Neuronal stem cell (in vitro differentiated cells): ENCODE data around the gene ANGPT4.
"Not testable (repeated sequence)": the region's sequence is repeated elsewhere in the genome, so short reads cannot be mapped to it uniquely, and the experiment has no call there.

ENCODE experiments used
- DNase-seq: peaks from one replicate; pipeline ENCODE4 v3.0.0-alpha.2; 2013; ENCODE audit warnings: low spot score
- H2AFZ ChIP-seq: one replicate; pipeline ENCODE4 v1.6.1; 2013; ENCODE audit warnings: mild to moderate bottlenecking, low read length, inconsistent platforms
- H2AK5ac ChIP-seq: 2 replicates; pipeline ENCODE4 v1.6.1; 2013; ENCODE audit warnings: low read depth, mild to moderate bottlenecking, inconsistent platforms, low read length, moderate library complexity, mixed read lengths
- H2BK120ac ChIP-seq: 2 replicates; pipeline ENCODE4 v1.6.1; 2013; ENCODE audit warnings: low read depth, mild to moderate bottlenecking, inconsistent platforms, low read length, moderate library complexity, mixed read lengths
- H2BK12ac ChIP-seq: one replicate; pipeline ENCODE4 v1.6.1; 2013; ENCODE audit warnings: low read length, inconsistent platforms
- H2BK15ac ChIP-seq: 2 replicates; pipeline ENCODE4 v1.6.1; 2013; ENCODE audit warnings: mild to moderate bottlenecking, low read length, inconsistent platforms, mixed read lengths
- H2BK5ac ChIP-seq: one replicate; pipeline ENCODE4 v1.6.1; 2013; ENCODE audit warnings: inconsistent platforms, mild to moderate bottlenecking, low read length, moderate library complexity
- H3K14ac ChIP-seq: one replicate; pipeline ENCODE4 v1.6.1; 2013; ENCODE audit warnings: low read length, inconsistent platforms
- H3K18ac ChIP-seq: 2 replicates; pipeline ENCODE4 v1.6.1; 2013; ENCODE audit warnings: low read length, inconsistent platforms
- H3K23ac ChIP-seq: 2 replicates; pipeline ENCODE4 v1.6.1; 2013; ENCODE audit warnings: low read depth, mild to moderate bottlenecking, mixed read lengths, low read length, inconsistent platforms; ENCODE audit not compliant: poor library complexity
- H3K27ac ChIP-seq: replicated peaks from 3 replicates; pipeline ENCODE4 v1.5.1; 2013; ENCODE audit warnings: low read length, inconsistent platforms
- H3K27me3 ChIP-seq, 3 experiments: 2 replicates each; pipeline ENCODE4 v1.6.1; 2013; ENCODE audit warnings: low read length in 3 of 3, mild to moderate bottlenecking in 2 of 3, inconsistent platforms in 1 of 3, low read depth in 1 of 3, mixed read lengths in 1 of 3, moderate library complexity in 1 of 3; ENCODE audit not compliant: control insufficient read depth in 3 of 3, insufficient read depth in 3 of 3
- H3K36me3 ChIP-seq, 2 donors: replicated peaks in 1 of 2; 2 replicates each; pipeline ENCODE4 v1.6.1; 2013; ENCODE audit warnings: low read length in 2 of 2; ENCODE audit not compliant: control insufficient read depth in 2 of 2, insufficient read depth in 2 of 2
- H3K4ac ChIP-seq: 2 replicates; pipeline ENCODE4 v1.6.1; 2013; ENCODE audit warnings: inconsistent platforms, mild to moderate bottlenecking, low read length, moderate library complexity
- H3K4me1 ChIP-seq, 2 donors: 1 replicate in 1 of 2; 2 replicates in 1 of 2; pipeline ENCODE4 v1.6.1; 2013; ENCODE audit warnings: low read length in 2 of 2, low read depth in 1 of 2; ENCODE audit not compliant: control insufficient read depth in 2 of 2, insufficient read depth in 1 of 2
- H3K4me2 ChIP-seq: one replicate; pipeline ENCODE4 v1.6.1; 2013; ENCODE audit warnings: mild to moderate bottlenecking, low read length, inconsistent platforms; ENCODE audit not compliant: insufficient read depth, poor library complexity, severe bottlenecking
- H3K4me3 ChIP-seq, 2 donors: 2 replicates each; pipeline ENCODE4 v1.5.1; 2013; ENCODE audit warnings: low read length in 2 of 2, mild to moderate bottlenecking in 2 of 2, inconsistent platforms in 1 of 2, moderate library complexity in 1 of 2
- H3K79me1 ChIP-seq: one replicate; pipeline ENCODE4 v1.6.1; 2013; ENCODE audit warnings: low read depth, mild to moderate bottlenecking, inconsistent platforms, low read length, moderate library complexity
- H3K9ac ChIP-seq: one replicate; pipeline ENCODE4 v1.6.1; 2013; ENCODE audit warnings: mild to moderate bottlenecking, low read depth, low read length, inconsistent platforms; ENCODE audit not compliant: poor library complexity
- H3K9me3 ChIP-seq, 2 donors: replicated peaks in 1 of 2; 2 replicates each; pipeline versions ENCODE3 to v1.6.1; 2013; ENCODE audit warnings: low read length in 2 of 2, mild to moderate bottlenecking in 2 of 2, inconsistent platforms in 1 of 2, low read depth in 1 of 2, mixed read lengths in 1 of 2, moderate library complexity in 1 of 2; ENCODE audit not compliant: control insufficient read depth in 2 of 2, insufficient read depth in 1 of 2
- H4K8ac ChIP-seq: one replicate; pipeline ENCODE4 v1.6.1; 2013; ENCODE audit warnings: low read depth, mild to moderate bottlenecking, inconsistent platforms, low read length, moderate library complexity
- H4K91ac ChIP-seq: one replicate; pipeline ENCODE4 v1.6.1; 2013; ENCODE audit warnings: low read length, low read depth, mild to moderate bottlenecking, inconsistent platforms; ENCODE audit not compliant: poor library complexity
- WGBS, 2 donors: extraction: QIAGEN DNeasy Blood & Tissue Kit; methylation state at CpG; one replicate each; pipeline ENCODE4 v1.1.7; 2013; ENCODE audit warnings: missing lambda C conversion rate in 2 of 2, mixed read lengths in 1 of 2; ENCODE audit not compliant: insufficient read length in 2 of 2, insufficient replicate concordance in 1 of 2; ENCODE audit errors: extremely low coverage in 2 of 2; 5-methylcytosine and 5-hydroxymethylcytosine counted together

The ANGPT4 gene

GRCh38 chr20:904039-904545 is 12.0 kb downstream of the ANGPT4 start:
- no peak overlapping the region for H2BK120ac ChIP-seq
- H2BK12ac ChIP-seq, result no peak overlapping the region
- no peak overlapping the region for H3K14ac ChIP-seq
- no peaks in the 10 kb centered on the region for H3K4me1 ChIP-seq
- no peak overlapping the region for H2AK5ac ChIP-seq
- H3K27me3 ChIP-seq, result no peaks in the 10 kb centered on the region
- H3K4me2 ChIP-seq, result no peak overlapping the region
- no peaks in the 10 kb centered on the region for H3K36me3 ChIP-seq
- no peaks in the 10 kb centered on the region for H3K79me1 ChIP-seq
- H3K4ac ChIP-seq, result no peak overlapping the region
- H3K23ac ChIP-seq, result no peak overlapping the region
- H3K18ac ChIP-seq, result no peak overlapping the region
- no peak overlapping the region for H2AFZ ChIP-seq
- H4K91ac ChIP-seq, result no peak overlapping the region
- H3K27ac ChIP-seq, result no peak overlapping the region
- no peak overlapping the region for H2BK5ac ChIP-seq
- no peak for DNase-seq
- H3K4me3 ChIP-seq, result no peak overlapping the region
- no peak overlapping the region for H4K8ac ChIP-seq
- H2BK15ac ChIP-seq, result no peak overlapping the region
- H3K9me3 ChIP-seq, result no peaks in the 10 kb centered on the region
- WGBS, 2 donors, result no CpG with 5 or more reads among the region's 2 CpGs
- no peak overlapping the region for H3K9ac ChIP-seq

- not testable (repeated sequence) for H3K4me3 ChIP-seq, H2BK5ac ChIP-seq, H2BK12ac ChIP-seq, H3K36me3 ChIP-seq, H3K4me2 ChIP-seq, DNase-seq, H3K27ac ChIP-seq, H2BK15ac ChIP-seq, H3K79me1 ChIP-seq, H3K14ac ChIP-seq, H3K4ac ChIP-seq, H2BK120ac ChIP-seq, H3K9ac ChIP-seq, H2AK5ac ChIP-seq, H2AFZ ChIP-seq, H4K8ac ChIP-seq, H3K23ac ChIP-seq, H3K27me3 ChIP-seq, H3K18ac ChIP-seq, H3K9me3 ChIP-seq, H4K91ac ChIP-seq, H3K4me1 ChIP-seq
- WGBS, 2 donors, result no CpG with 5 or more reads among the region's 6 CpGs
These were observed 18.7 kb downstream of the ANGPT4 start for GRCh38 chr20:897436-897835.

GRCh38 chr20:896501-897025 is 19.6 kb downstream of the ANGPT4 start:
- Histone ChIP-seq H2BK12ac (no peak overlapping the region), H3K27me3 (peaks cover 0 to 3% (median 0%) of the 10 kb centered on the region in 3 experiments), H3K79me1 (no peaks in the 10 kb centered on the region), H3K4me3 (no peak overlapping the region), H3K36me3 (no peaks in the 10 kb centered on the region), H2BK120ac (no peak overlapping the region), H3K9ac (no peak overlapping the region), H3K4me1 (no peaks in the 10 kb centered on the region), H2BK5ac (no peak overlapping the region), H3K4ac (no peak overlapping the region), H2AK5ac (no peak overlapping the region), H2BK15ac (no peak overlapping the region), H4K8ac (no peak overlapping the region), H3K18ac (no peak overlapping the region), H2AFZ (no peak overlapping the region), H3K27ac (no peak overlapping the region), H3K23ac (no peak overlapping the region), H3K4me2 (no peak overlapping the region), H4K91ac (no peak overlapping the region), H3K14ac (no peak overlapping the region), H3K9me3 (no peaks in the 10 kb centered on the region)
- no CpG with 5 or more reads among the region's 6 CpGs for WGBS, 2 donors
- no peak for DNase-seq

GRCh38 chr20:892371-892770 is 23.8 kb downstream of the ANGPT4 start:
- not testable (repeated sequence) for H3K14ac ChIP-seq, H3K4ac ChIP-seq, H4K8ac ChIP-seq, H3K23ac ChIP-seq, DNase-seq, H3K4me1 ChIP-seq, H2AFZ ChIP-seq, H4K91ac ChIP-seq, H3K9me3 ChIP-seq, H3K9ac ChIP-seq, H3K4me3 ChIP-seq, H2BK15ac ChIP-seq, H2BK5ac ChIP-seq, H3K79me1 ChIP-seq, H3K18ac ChIP-seq, H3K27me3 ChIP-seq, H2BK12ac ChIP-seq, H2BK120ac ChIP-seq, H2AK5ac ChIP-seq, H3K4me2 ChIP-seq, H3K27ac ChIP-seq, H3K36me3 ChIP-seq
- WGBS, 2 donors, result no CpG with 5 or more reads among the region's 5 CpGs
